NCI-H2029 (cell line): ENCODE data around the gene PROX2.

ENCODE experiments used
- DNase-seq: peaks from one replicate; lab custom pipeline; 2025; lab: John Stamatoyannopoulos, UW

Gene PROX2

GRCh38 chr14:74841230-74842207 lies 34.4 kb downstream of the PROX2 start:
- DNase-seq, result no peak

- DNase-seq, result no peak
Observed at GRCh38 chr14:74840603-74841030, 35.3 kb downstream of the PROX2 start.

- no peak for DNase-seq
Observed at GRCh38 chr14:74838166-74838565, 37.8 kb downstream of the PROX2 start.

DNA sequence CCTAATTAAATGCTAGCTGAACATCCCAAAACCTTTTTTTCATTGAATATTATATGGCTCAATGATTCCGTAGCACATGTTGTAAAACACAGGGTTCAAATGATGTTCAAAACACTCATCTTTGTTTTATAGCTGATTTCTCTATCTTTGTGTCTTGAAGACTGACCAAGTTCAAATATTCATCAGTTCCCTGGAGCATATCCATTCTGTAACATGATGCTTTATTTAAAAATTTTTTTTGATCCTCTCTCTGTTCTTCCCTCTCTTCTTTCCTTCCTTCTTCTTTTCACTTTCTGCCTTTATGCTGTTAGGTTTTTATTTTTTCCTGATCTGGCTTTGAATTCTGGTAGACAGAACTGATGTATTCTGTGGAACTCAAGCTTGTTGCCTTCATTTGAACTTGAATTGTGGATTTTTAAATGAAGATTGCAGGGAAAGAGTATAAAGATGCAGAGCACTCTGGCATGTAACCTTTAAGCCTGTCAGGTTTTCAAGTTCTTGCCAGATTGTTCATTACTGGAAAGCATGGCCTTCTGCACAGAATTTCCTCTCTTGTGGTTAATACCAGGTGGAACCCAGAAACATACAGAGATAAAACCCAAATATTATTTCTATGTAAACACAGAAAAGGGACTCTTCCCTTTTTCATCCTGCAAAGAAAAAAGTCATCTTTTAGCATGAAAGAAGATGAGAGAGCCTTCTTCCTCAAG lies 39.5 kb downstream of the PROX2 start:
- DNase-seq, result no peak

DNA sequence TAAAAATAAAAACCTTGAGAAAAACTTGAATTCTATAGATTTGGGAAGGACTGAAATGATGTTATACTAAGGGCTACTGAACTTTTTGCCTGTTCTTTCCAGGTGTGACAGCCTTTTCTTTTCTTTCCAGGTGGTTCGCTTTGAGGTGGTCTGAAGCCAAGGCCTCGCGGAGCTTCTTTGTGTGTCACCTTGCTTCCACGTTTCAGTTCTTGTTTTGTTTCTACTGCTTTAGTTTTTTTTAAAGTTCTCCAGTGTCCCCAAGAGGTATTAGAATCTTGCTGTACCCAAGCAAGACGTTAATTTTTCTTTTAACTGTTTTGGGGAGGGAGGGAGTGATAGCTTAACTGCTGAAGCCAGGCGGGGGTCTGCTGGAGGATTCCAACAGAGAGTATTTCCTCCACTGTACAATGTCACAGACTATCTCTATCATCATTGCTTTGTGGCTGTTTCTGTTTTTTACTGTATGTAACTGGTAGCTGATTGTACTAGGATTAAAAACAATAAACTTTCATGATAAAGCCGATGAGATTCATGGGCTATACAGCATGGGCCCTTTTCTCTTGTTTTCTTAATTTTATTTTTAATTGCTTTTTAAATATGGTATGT lies 40.2 kb downstream of the PROX2 start:
- DNase-seq, result no peak

DNA sequence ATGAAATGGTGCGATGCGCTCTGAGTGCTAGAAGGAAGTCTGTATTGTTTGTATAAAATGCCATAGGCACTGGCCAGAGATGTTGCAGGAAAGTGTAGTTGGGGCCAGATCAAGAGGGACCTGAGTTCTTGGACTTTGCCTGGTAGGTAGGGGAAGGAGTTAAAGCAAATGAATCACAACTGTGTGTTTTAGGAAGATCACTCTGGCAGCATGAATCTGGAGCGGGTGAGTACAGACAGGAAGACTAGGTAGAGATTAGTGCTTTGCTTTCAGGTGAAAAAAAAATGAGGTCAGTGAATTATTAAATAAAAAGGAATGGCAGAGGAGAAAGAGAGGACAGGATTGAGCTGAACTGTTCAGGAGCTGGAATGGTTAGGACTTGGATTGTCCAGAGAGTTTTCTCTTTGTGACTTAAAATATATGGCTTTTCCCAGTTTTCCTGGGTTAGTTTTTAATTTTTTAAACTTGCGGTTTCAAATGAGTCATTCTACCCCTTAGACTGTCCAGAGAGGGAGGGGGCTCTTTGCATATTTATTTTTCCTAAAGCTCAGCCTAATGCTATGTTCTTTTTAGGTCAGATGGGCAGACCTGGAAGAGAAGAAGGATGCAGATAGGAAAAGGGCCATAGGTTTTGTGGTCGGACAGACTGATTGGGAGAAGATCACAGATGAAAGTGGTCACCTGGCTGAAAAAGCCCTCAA lies 41.1 kb downstream of the PROX2 start:
- DNase-seq, result no peak

DNA sequence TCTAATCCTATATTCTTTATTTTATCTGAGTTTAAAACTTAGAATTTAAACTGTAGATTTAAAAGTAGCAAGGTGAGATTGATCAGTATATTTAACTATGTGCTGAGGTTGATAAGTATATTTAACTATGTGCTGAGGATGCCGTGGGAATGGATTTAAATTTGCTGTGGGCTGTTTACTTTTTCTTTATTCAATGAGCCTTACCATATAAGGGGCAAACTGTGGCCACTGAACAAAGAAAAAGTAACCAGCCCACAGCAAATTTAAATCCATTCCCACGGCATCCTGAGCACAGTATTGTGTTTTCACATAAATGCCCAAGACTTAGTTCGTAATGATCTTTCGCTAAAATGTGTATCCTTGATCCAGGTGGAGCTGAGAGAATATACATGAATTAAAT lies 43.1 kb downstream of the PROX2 start:
- no peak for DNase-seq

GRCh38 chr14:74829251-74829650 lies 46.7 kb downstream of the PROX2 start:
- no peak for DNase-seq

GRCh38 chr14:74826574-74826973 lies 49.4 kb downstream of the PROX2 start:
- DNase-seq, result no peak
